ENCODE measurements around the gene NVL.

The NVL gene

DNA sequence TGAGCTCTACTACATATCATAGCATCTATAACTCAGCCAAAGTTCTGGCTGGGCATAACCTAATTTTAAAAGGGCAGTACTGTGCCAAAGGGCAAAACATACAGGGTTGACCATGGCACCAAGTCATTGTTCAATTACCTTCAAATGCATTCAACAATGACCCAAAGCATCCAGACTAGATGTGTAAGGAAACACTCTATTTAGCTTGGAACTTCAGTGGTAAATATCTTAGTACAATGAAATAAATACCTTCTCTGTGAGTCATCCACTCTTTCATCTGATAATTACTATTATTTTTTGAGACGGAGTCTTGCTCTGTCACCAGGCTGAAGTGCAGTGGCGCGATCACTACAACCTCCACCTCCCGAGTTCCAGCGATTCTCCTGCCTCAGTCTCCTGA is 70.0 kb downstream of the NVL start:
- Mint-ChIP-seq H3K27ac (no peak overlapping the region), H3K36me3 (ENCODE audit: insufficient read depth) (peaks cover 12% of the 10 kb centered on the region), H3K4me3 (no peak overlapping the region), H3K27me3 (no peaks in the 10 kb centered on the region), H3K4me1 (ENCODE audit: low read depth in 2 of 2) (peaks cover 6 to 8% of the 10 kb centered on the region in 2 donors), H3K9me3 (no peaks in the 10 kb centered on the region)
- DNase-seq (no peak), ATAC-seq (replicated peaks) (no peak)

DNA sequence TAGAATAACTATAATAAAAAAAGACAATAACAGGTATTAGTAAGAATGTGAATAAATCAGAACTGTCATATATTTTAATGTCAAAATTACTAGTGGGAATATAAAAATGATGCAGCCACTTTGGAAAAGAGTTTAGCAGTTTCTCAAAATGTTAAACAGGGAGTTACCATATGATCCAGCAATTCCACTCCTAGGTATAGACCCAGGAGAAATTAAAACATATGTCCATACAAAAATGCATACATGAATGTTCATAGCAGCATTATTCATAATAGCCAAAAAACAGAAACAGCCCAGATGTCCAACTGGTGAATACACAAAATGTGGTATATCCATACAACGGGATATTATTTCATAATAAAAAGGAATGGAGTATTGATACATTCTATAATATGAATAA is 71.6 kb downstream of the NVL start:
- Mint-ChIP-seq H3K36me3 (ENCODE audit: insufficient read depth) (peaks cover 10% of the 10 kb centered on the region), H3K27me3 (no peaks in the 10 kb centered on the region), H3K9me3 (no peaks in the 10 kb centered on the region), H3K4me1 (ENCODE audit: low read depth in 2 of 2) (peaks cover 6 to 8% of the 10 kb centered on the region in 2 donors), H3K27ac (no peak overlapping the region), H3K4me3 (no peak overlapping the region)
- DNase-seq (no peak), ATAC-seq (replicated peaks) (no peak)

DNA sequence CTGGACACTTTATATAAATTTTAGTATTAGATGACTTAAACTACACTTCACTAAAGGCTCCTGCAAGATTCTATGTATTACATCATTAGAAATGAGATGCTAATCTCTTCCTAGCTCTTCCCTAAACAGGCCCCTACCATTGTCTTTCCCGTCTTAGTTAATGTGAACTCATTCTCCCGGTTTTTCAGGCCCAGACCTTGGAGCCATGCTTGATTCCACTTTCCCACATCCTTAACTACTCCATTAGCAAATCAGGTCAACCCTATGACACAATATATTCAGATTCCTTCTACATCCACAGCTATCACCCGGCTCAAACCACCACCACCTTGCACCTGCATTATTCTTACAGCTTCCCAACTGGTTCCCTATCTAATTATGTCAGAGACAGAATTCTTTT is 73.3 kb downstream of the NVL start:
- Mint-ChIP-seq H3K36me3 (ENCODE audit: insufficient read depth) (peaks cover 9% of the 10 kb centered on the region), H3K27ac (no peak overlapping the region), H3K4me3 (no peak overlapping the region), H3K4me1 (ENCODE audit: low read depth in 2 of 2) (peaks cover 0 to 6% of the 10 kb centered on the region in 2 donors), H3K27me3 (no peaks in the 10 kb centered on the region), H3K9me3 (no peaks in the 10 kb centered on the region)
- ATAC-seq (replicated peaks) = no peak
- no peak for DNase-seq

GRCh38 chr1:224253721-224254120 is 76.3 kb downstream of the NVL start:
- Mint-ChIP-seq H3K4me1 (ENCODE audit: low read depth in 2 of 2) (peaks cover 0 to 6% of the 10 kb centered on the region in 2 donors), H3K27me3 (no peaks in the 10 kb centered on the region), H3K36me3 (ENCODE audit: insufficient read depth) (peaks cover 12% of the 10 kb centered on the region), H3K4me3 (no peak overlapping the region), H3K27ac (no peak overlapping the region), H3K9me3 (no peaks in the 10 kb centered on the region)
- DNase-seq (no peak), ATAC-seq (replicated peaks) (no peak)

DNA sequence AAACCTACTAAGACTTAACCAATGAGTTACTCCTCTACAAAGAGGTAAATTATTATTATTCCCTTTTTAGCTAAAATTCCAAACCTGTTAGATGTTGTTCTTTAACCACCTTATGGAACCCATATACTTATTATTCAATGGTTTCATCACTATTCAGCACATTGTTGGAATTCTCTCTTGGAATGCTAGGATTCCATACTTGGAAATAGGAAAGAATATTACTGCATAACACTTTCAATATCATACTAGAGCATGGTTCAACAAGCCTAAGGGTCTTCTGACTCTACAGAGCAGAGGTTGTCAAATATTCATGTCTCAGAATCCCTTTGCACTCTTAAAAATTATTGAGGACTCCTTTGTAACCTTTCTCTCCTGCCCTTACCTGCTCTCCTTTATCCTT is 77.5 kb downstream of the NVL start:
- Mint-ChIP-seq H3K4me1 (ENCODE audit: low read depth in 2 of 2) (peaks cover 0 to 6% of the 10 kb centered on the region in 2 donors), H3K9me3 (no peaks in the 10 kb centered on the region), H3K4me3 (no peak overlapping the region), H3K27me3 (no peaks in the 10 kb centered on the region), H3K27ac (peak overlapping the region in 1 of 2 donors; percentile 70), H3K36me3 (ENCODE audit: insufficient read depth) (peaks cover 13% of the 10 kb centered on the region)
- no peak for DNase-seq
- no peak for ATAC-seq (replicated peaks)

- Mint-ChIP-seq H3K27me3 (no peaks in the 10 kb centered on the region), H3K36me3 (ENCODE audit: insufficient read depth) (peaks cover 8% of the 10 kb centered on the region), H3K4me1 (ENCODE audit: low read depth in 2 of 2) (peaks cover 0 to 6% of the 10 kb centered on the region in 2 donors), H3K27ac (peak overlapping the region in 1 of 2 donors; percentile 2), H3K4me3 (no peak overlapping the region), H3K9me3 (no peaks in the 10 kb centered on the region)
- no peak for ATAC-seq (replicated peaks)
- DNase-seq = no peak
Measured at GRCh38 chr1:224251741-224252146, 78.2 kb downstream of the NVL start.

GRCh38 chr1:224245188-224245587 is 84.8 kb downstream of the NVL start:
- peak; percentile 70 for ATAC-seq (replicated peaks)
- DNase-seq = no peak
- no peaks in the 10 kb centered on the region for H3K9me3 Mint-ChIP-seq
- no peak overlapping the region for H3K4me3 Mint-ChIP-seq
- peaks cover 0 to 5% of the 10 kb centered on the region in 2 donors for H3K4me1 Mint-ChIP-seq (ENCODE audit: low read depth in 2 of 2)
- no peaks in the 10 kb centered on the region for H3K27me3 Mint-ChIP-seq
- peak overlapping the region; percentile 54 to 82 for H3K27ac Mint-ChIP-seq
- H3K36me3 Mint-ChIP-seq (ENCODE audit: insufficient read depth) = peaks cover 32% of the 10 kb centered on the region

DNA sequence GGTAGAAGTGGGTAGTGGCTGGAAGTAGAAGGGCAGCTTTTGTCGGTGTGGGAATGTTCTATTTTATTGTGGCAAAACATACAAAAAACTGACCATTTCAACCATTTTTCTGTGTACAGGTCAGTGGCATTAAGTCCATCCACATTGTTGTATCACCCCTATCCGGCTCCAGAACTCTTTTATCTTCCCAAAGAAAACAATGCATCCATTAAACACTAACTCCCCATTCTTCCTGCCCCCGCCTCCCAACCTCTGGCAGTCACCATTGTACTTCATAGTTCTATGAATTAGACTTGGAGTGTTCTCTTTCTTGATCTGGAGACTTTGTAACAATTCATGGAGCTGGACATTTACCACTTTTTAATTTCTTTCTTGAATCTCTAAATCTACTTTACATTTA is 91.2 kb downstream of the NVL start:
- no peak for DNase-seq
- Mint-ChIP-seq H3K27me3 (no peaks in the 10 kb centered on the region), H3K27ac (peak overlapping the region in 1 of 2 donors; percentile 29), H3K4me1 (ENCODE audit: low read depth in 2 of 2) (no peaks in the 10 kb centered on the region), H3K9me3 (no peaks in the 10 kb centered on the region), H3K4me3 (no peak overlapping the region), H3K36me3 (ENCODE audit: insufficient read depth) (peaks cover 18% of the 10 kb centered on the region)
- ATAC-seq (replicated peaks) = no peak

GRCh38 chr1:224238212-224238611 is 91.8 kb downstream of the NVL start:
- peaks cover 16% of the 10 kb centered on the region for H3K36me3 Mint-ChIP-seq (ENCODE audit: insufficient read depth)
- DNase-seq (no peak), ATAC-seq (replicated peaks) (no peak)
- H3K27ac Mint-ChIP-seq = peak overlapping the region in 1 of 2 donors; percentile 29
- no peaks in the 10 kb centered on the region for H3K9me3 Mint-ChIP-seq
- no peaks in the 10 kb centered on the region for H3K27me3 Mint-ChIP-seq
- no peaks in the 10 kb centered on the region for H3K4me1 Mint-ChIP-seq (ENCODE audit: low read depth in 2 of 2)
- H3K4me3 Mint-ChIP-seq = no peak overlapping the region

DNA sequence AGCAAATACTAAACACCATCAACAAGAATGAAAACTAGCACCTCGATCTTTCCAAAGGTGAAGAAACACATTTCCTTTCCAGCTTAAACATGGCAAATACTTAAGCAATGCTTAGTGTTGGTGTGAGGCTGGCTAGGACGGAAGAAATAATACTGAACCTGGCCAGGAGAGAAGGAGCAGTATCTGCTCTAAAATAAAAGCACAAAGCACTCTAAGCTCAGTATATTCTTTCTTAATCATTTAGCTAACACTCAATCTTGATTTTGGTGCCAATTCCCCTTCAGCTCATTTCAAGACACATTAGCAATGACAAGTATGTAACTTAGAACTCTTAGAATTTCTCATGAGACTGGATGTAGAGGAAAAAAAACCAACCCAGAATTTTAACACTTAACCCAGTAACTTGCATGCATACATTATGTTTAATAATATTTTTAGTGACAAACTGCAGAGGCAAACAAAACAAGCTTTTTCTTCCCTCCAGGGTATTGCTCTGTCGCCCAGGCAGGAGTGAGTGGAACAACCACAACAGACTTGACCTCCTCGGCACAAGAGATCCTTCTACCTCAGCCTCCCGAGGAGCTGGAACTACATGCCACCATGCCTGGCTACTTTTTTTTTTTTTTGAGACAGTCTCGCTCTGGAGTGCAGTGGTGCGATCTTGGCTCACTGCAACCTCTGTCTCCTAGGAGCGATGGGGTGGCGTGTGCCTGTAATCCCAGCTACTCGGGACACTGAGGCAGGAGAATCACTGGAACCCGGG is 92.7 kb downstream of the NVL start:
- Mint-ChIP-seq H3K27me3 (no peaks in the 10 kb centered on the region), H3K27ac (peak overlapping the region in 1 of 2 donors; percentile 20)

DNA sequence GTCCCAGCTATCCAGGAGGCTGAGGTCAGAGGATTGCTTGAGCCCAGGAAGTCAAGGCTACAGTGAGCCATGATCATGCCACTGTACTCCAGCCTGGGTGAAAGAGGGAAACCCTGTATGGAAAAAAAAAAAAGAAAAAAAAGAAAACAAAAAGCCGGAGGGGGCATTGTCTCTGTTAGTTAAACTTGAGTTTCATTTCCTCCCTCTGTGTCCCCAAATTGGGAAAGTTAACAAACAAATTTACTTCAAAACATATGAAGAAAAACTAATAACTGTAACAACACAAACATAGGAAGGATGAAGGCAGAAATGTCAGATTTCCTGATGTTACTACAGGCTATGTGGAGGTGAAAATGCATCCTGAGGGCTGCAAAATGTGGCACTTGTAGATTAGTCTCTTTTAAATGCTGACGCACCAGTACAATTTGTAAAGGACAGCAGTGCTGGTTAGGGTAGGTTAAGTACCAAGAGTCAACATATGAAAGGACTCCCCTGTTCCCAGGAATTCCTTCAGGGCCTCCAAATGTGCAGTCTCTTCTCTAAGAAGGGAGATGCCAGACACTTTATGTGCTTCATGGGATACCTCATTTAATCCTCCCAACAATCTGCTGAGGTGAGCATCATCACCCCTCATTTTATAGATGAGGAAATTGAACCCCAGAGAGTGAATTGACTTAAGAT is 94.0 kb downstream of the NVL start:
- Mint-ChIP-seq H3K9me3 (no peaks in the 10 kb centered on the region), H3K4me1 (ENCODE audit: low read depth in 2 of 2) (no peaks in the 10 kb centered on the region), H3K27me3 (no peaks in the 10 kb centered on the region), H3K27ac (peak overlapping the region in 1 of 2 donors; percentile 71), H3K4me3 (no peak overlapping the region), H3K36me3 (ENCODE audit: insufficient read depth) (peaks cover 29% of the 10 kb centered on the region)
- ATAC-seq (replicated peaks) = no peak
- DNase-seq = no peak

More for the DNA sequence above, 92.7 kb downstream of the NVL start:
- Mint-ChIP-seq H3K4me3 (no peak overlapping the region), H3K4me1 (ENCODE audit: low read depth in 2 of 2) (no peaks in the 10 kb centered on the region), H3K9me3 (no peaks in the 10 kb centered on the region), H3K36me3 (ENCODE audit: insufficient read depth) (peaks cover 18% of the 10 kb centered on the region)
- DNase-seq (no peak), ATAC-seq (replicated peaks) (no peak)

DNA sequence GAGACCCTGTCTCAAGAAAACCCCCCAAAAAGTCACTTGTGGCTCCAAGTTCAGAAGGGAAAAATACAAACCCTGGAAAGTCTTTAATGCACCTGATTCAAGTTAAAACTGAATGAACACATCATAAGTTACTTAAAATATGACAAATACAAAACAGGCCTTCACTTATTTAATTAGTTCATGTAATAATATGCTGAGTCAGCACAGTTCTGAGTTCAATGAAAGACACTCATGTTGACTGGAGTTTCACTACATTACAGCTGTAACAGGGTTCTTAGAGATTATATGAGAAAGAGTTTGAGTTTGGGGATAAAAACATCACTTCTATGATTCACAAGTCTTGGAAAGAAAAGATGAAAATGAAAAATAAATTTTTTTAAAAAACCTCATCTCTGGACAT is 96.0 kb downstream of the NVL start:
- Mint-ChIP-seq H3K4me3 (no peak overlapping the region), H3K36me3 (ENCODE audit: insufficient read depth) (peaks cover 48% of the 10 kb centered on the region), H3K9me3 (no peaks in the 10 kb centered on the region), H3K27ac (peak overlapping the region; percentile 10 to 85), H3K4me1 (ENCODE audit: low read depth in 2 of 2) (no peaks in the 10 kb centered on the region), H3K27me3 (no peaks in the 10 kb centered on the region)
- no peak for ATAC-seq (replicated peaks)
- no peak for DNase-seq

DNA sequence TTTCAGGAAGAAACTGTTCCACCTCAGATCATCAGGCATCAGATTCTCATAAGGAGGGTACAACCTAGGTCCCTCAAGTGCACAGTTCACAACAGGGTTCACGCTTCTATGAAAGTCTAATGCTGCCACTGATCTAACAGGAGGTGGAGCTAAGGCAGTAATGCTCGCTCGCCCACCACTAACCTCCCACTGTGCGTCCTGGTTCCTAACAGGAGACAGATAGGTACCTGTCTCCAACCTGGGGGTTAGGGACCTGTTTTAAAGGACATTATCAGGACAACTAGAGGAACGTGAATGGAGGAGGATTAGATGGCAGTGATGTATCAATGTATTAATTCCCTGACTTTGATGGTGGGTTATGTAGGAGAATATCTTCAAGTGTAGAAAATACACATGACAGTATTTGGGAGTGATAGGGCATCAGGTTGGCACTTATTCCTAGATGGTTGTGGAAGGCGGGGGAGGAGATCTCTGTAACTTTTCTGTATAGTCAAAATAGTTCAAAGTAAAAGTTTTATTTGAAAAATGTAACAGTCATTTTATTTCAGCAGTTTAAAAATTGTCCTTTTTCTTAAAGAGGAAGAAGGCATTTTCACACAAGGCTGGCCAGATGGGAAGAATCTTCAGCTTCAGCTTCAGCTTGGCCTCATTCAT is 103.0 kb downstream of the NVL start:
- no peaks in the 10 kb centered on the region for H3K27me3 Mint-ChIP-seq
- H3K9me3 Mint-ChIP-seq = no peaks in the 10 kb centered on the region
- H3K36me3 Mint-ChIP-seq (ENCODE audit: insufficient read depth) = peaks cover 44% of the 10 kb centered on the region
- no peak for ATAC-seq (replicated peaks)
- H3K4me1 Mint-ChIP-seq (ENCODE audit: low read depth in 2 of 2) = no peaks in the 10 kb centered on the region
- no peak for DNase-seq
- H3K27ac Mint-ChIP-seq = no peak overlapping the region
- no peak overlapping the region for H3K4me3 Mint-ChIP-seq

All from effector memory CD8-positive, alpha-beta T cell (primary cell).